ENCODE measurements around the gene CTNNA3.
"Not testable (repeated sequence)": the region's sequence is repeated elsewhere in the genome, so short reads cannot be mapped to it uniquely, and the experiment has no call there.

The CTNNA3 gene

DNA sequence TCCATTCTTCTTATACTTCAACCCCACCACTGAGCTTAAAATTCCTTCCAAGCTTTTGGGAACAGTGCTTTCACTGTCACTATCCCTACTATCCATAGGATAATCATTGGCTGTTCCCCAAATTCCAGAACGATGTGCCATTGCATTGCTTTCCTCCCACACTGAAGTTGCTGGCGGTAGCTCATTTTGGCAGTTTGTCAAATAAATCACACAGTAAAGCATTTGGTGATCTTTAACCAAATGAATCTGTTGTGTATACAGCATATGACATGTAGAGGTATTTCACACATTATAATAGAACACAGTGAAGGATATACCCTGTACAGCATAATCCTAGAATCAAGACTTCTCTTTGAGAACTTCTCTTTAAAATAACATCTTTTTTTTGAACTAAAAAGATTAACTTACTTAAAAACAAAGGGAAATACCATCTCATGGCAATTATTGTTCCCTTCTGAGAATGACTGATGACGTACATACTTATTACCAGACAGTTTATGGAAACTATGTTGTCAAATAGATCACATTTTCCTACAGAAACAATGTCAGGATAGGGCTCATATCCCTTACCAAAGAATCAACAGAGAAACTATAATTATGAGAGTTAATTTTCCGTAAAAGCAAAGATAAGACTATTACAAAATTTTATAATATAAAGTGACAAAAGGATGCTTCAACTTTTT, 93.6 kb downstream of the CTNNA3 start:
- DNase-seq (ENCODE audit: low read depth in 2 of 2) = no peak

DNA sequence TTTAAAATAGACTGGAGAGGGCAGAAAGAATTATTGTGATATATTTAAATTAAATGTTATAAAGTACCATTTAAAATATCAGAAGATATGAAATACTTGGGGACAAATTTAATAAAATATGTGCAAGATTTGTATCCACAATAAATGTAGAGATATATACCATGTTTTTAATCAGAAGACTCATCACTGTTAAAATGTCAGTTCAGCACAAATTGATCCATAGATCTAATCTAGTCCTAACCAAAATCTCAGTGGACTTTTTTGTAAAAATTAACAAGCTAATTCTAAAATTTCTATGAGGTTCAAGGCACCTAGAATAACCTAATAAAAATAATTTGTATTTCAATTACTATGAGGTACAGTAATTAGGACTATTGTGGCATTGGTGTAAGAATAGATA, 96.4 kb downstream of the CTNNA3 start:
- no peak for DNase-seq (ENCODE audit: low read depth in 2 of 2)

DNA sequence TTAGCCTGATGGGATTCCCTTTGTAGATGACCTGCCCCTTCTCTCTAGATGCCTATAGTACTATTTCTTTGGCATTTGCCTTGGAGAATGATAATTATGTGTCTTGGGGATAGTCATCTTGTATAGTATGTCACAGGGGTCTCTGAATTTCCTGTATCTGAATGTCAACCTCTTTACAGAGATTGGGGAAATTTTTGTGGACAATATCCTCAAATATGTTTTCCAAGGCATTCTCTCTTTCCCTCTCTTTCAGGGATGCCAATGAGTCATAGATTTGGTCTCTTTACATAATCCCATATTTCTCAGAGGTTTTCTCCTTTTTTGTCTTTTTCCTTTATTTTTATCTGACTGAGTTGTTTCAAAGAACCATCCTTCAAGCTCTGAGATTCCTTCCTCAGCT, 99.4 kb downstream of the CTNNA3 start:
- DNase-seq (ENCODE audit: low read depth in 2 of 2) = no peak

DNA sequence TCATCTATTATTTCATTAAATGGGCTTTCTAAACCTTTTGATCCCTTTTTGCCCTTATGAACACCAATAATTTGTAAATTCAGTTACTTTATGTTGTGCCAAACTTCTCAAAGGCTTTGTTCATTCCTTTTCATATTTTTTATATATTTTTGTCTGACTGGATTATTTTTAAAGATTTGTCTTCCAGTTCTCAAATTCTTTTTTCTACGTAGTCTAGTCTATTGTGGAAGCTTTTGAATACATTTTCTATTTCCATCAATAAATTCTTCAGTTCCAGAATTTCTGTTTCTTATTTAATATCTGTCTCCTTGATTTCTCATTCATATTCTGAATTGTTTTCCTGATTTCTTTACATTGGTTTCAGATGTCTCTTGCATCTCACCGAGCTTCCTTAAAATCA, 108.2 kb downstream of the CTNNA3 start:
- DNase-seq (ENCODE audit: low read depth in 2 of 2) = no peak

DNA sequence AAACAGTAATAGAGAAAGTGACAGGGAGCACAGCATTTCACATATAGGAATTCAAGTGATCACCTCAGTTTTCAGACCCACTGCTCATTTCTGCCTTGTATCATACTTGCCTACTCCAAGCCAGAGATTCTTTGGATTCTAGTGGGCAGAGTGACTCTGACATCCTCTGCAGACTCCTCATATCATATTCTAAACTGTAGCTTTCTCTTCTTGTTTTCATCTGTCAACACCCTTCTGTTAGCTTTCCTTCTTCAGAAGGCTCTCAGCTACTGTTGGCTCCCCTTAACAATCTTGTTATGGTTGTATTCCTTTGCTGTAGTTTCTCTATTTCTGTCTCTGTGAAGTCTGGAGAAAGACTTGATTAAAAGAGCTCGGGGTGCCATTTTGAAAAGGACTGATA, 120.5 kb downstream of the CTNNA3 start:
- no peak for DNase-seq (ENCODE audit: low read depth in 2 of 2)

DNA sequence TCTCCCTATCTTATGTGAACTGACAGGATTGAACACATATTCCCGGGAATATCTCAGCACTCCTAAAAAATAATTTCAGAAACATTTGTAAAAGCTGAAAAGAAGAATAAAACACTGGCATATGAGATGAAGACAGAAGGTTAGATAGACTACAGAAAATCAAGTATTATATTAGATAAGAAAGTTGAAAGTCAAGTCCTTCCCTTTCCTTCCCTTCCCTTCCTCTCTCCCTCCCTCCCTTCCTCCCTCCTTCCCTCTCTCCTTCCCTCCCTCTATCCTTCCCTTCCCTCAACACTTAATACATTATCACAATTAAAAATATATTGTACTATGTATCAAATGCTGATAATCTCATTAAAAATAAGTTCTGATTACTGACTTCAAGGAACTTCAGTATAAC, 122.5 kb downstream of the CTNNA3 start:
- no peak for DNase-seq (ENCODE audit: low read depth in 2 of 2)

DNA sequence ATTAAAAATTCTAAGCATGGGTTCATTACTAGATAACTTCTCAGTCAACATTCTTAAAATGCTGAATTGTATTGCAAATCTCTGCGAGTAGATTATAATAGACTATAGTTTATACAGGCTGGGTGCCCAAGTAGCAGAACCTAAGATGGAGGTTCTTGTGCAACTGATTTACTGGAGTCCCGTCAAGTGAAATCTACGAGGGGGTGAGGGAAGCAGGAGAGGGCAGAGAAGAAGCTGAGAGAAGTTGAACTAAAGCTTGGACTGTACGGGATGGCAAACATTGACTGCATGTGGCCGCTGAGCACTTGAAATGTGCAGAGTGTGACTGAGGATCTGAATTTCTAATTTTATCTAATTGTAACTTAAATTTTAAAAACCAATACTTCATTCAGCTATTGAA, 124.5 kb downstream of the CTNNA3 start:
- no peak for DNase-seq (ENCODE audit: low read depth in 2 of 2)

DNA sequence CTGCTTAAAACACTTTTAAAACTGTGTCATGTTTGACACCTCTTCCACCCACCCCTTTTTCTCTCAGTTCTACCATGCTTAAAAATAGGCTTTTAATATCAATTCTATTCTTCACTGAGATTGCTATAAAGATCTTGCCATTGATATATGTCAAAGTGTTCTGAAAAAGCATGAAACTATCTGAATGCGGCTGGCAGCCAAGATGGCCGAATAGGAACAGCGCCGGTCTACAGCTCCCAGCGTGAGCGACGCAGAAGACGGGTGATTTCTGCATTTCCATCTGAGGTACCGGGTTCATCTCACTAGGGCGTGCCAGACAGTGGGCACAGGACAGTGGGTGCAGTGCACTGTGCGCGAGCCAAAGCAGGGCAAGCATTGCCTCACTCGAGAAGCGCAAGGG, 137.7 kb downstream of the CTNNA3 start:
- DNase-seq (ENCODE audit: low read depth in 2 of 2) = not testable (repeated sequence)

DNA sequence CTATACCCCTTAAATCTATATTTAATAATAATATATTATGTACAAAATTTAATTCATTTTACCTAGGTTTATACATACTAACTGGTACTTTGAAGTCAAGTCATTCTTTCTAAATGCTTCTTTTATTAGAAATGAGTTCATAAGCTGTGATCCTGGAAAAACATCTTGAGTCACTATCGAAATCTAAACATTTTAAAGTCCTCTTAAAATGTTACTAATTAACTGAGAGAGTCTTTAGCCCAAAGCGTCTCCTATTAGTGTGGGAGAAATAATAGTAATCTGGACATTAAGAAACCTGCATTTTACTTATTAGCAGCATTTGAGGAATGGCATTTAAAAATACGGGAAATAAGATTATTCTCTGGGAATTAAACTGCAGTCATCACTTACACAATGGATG, 142.7 kb downstream of the CTNNA3 start:
- no peak for DNase-seq (ENCODE audit: low read depth in 2 of 2)

DNA sequence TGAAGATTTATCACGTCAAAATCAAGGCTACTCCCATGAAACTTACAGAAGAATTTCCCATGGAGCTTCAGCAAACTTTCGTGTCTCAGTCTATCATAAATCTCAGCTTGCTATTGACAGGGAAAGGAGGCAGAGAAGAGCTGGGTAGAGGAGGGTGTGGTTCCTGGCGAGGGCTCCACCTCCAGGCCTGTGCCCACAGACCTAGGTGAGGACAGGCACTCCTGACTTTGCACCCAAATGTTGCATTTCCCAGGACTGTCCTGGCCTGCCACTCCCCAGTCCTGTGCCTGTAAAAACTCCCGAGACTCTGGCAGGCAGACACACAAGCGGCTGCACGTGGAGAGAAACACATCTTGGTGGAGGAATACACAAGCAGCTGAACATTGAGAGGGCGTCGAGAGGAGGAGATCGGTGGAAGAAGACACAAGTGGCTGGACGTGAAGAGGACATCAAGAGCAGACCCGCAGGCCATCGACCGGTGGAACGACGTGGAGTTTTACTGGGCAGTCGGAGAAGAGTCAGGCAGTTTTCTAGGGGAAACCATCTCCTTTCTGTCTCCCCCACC, 145.1 kb downstream of the CTNNA3 start:
- no peak for DNase-seq (ENCODE audit: low read depth in 2 of 2)

DNA sequence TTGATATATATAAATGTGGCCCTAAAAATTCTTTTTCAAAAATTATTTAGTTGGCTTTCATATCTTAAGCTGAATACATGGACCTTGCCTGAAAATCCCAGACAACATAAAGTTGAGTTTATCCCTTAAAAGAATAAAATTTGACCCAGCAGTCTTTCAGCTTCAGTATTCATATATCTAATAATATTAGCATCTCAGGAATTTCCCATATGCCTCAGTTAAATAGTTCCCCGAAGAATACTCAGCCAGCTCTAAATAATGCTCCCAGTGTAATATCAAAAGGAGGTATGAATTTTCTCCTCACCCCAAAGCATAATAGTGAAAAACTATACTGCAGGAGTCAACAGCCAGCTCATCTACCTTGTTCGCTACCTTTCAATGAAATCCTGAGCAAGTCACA, 145.9 kb downstream of the CTNNA3 start:
- no peak for DNase-seq (ENCODE audit: low read depth in 2 of 2)

DNA sequence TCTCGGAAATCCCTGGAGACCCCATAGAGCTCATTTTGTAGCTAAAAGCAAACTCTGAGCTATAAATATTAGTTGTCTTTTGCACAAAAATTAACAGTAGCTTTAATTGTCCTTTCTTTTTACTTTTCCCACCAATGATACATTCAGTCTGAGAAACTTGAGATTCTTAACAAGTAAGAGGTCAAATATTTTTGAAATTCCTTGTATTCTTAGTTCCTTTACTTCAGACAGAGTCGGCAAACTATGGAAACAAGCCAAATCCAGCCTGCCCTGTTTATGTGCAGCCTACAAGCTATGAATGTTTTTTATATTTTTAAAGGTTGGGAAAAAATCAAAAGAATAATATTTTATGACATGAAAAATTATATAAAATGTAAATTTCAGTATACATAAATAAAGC, 146.6 kb downstream of the CTNNA3 start:
- DNase-seq (ENCODE audit: low read depth in 2 of 2) = no peak

DNA sequence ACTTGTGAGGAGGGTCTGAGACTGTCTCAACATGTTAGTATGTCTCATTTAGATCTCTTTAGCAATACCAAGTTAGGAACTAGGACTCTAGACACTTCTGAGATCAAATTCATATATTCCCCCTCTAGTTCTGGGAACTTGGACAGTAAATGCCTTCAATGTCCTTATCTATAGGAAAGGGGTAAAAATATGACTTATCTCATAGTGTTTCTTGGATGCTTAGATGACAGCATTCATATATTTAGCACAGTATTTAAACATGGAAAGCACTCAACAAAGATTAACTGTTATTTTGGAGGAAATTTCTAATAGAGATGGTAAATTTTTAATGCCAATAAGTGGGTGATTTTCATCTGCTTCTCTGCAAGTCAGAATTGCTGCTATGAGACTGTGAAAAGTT, 154.6 kb downstream of the CTNNA3 start:
- DNase-seq (ENCODE audit: low read depth in 2 of 2) = no peak

DNA sequence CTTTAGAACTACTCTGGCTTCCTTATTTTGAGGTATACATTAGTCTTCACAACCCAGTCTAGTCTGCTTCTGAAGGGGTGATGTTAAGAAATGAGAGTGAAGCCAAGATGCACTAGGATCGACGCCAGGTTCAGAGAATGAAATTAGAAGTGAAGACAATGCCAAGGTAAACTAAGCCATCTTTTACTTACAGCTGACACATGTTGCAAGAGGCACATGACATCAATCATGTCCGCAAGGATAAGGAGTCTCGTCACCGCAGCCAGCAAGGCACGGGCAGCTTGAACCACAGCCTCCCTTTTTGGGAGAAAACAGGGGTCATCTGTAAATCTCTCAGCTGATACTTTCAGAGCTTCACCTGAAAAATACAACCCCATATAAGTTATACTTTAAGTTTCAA, 156.7 kb downstream of the CTNNA3 start:
- no peak for DNase-seq (ENCODE audit: low read depth in 2 of 2)

DNA sequence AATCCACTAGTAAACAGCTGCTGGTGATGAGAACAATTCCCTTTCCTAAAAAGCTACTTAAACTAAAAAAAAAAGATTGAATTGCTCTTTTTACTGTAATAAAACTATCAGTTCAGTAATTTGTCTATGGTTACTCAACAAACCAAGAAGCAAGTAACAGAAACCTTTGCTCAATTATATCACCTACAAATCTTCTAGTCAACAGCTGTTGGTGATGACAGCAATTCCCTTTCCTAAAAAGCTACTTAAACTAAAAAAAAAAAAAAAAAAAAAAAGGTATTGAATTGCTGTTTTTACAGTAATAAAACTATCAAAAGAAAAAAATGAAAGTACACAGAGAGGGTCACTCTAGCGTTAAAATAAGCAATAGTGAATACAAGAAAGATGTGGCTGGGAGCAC, 158.1 kb downstream of the CTNNA3 start:
- no peak for DNase-seq (ENCODE audit: low read depth in 2 of 2)

DNA sequence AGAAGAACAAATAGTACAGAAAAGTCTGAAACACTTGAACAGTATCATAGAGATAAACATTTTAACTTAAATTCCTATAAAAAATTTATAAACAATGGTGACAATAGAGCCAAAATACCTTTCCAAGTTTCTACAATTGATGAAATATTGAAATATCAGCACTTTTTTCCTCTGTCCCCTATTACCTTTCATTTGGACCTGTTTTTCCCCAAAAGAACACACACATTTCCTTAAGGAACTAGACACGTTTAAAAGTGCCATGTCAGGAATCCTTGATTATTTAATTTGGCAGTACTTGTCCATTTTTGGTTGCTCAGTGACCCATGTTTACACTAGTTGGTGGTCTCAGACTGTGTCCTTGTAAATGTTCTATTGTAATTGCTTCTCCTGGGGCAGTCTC, 162.6 kb downstream of the CTNNA3 start:
- no peak for DNase-seq (ENCODE audit: low read depth in 2 of 2)

DNA sequence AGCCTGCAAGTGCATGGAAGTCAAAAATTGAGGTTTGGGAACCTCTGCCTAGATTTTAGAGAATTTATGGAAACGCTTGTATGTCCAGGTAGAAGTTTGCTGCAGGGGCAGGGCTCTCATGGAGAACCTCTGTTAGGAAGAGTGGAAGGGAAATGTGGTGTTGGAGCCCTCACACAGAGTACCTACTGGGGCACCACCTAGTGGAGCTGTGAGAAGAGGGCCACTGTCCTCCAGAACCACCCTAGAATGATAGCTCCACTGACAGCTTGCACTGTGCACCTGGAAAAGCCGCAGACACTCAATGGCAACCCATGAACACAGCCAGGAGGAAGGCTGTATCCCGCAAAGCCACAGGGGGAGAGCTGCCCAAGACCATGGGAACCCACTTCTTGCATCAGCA, 165.0 kb downstream of the CTNNA3 start:
- not testable (repeated sequence) for DNase-seq (ENCODE audit: low read depth in 2 of 2)

DNA sequence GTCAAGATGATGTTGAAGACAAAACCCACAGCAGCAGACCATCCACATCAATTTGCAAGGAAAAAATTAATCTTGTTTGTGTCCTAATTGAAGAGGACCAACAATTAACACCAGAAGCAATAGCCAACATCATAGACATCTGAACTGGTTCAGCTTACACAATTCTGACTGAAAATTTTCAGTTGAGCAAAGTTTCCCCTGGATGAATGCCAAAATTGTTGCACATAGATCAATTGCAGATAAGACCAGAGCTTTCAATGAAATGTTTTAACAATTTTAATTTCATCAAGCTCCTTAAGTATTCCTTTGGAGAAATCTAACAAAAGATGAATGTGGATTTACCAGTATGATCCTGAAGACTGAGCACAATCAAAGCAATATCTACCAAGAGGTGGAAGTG, 168.6 kb downstream of the CTNNA3 start:
- no peak for DNase-seq (ENCODE audit: low read depth in 2 of 2)

DNA sequence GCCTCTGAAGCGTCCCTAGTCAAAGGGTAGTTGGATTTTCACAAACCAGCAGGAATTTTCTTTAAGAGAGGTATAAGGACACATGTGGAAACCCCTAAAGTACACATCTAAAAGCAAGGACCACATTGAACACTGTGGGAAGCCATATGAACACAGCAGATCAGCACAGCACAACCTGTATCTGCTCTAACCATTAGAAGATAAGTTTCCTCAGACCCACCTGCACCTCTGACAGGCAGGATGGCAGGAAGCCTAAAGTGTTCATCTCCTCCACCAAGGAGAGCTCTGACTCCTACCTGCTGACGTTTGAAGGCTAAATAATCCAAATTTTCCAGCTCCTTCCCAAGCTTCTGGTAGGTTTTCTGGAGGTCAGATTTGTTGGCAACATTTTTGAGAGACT, 174.4 kb downstream of the CTNNA3 start:
- DNase-seq (ENCODE audit: low read depth in 2 of 2) = no peak

DNA sequence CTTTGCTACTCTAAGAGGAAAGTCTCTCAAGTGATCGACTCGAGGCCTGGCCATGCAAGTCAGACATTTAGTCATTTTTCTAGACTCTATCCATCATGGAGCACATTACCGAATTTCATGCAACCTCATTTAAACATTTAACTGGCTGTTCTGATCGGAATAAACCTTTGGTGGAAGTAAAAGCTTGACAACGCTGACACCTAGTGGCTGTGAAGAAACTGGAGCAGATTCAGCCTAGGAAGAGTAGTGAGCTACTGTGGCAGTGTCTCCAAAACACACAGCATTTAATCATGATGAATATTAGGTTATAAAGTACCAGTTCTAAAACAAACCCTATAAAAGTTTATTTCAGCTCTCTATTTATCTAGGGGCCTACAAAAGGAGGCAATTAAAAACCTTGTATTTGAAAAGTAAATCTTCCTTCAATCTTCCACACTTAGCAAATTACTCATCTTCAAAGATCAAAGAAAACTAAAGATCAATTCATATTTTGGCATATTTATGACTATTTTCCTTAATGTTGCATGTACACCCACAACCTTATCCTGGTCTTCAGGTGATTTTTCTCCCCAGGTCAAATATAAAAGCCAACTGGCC, 175.0 kb downstream of the CTNNA3 start:
- DNase-seq (ENCODE audit: low read depth in 2 of 2) = peak in 1 of 2 donors; percentile 8

DNA sequence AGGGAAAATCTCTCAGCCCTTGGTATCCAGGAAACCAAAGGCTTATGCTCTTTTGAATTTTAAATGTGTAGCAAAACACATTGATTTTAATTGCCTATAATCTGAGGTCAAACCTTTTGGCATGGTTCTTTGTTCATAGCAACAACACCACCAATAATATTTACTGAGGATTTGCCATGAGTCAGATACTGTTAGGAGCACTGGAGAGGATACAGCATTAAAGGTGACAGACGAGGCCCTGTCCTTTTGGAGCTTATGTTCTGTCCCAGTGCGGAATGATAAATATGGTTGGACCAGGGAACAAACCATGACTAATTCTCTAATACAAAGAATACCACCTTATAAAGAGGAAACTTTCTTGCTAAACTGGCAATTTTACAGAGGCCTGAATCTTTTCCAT, 176.6 kb downstream of the CTNNA3 start:
- DNase-seq (ENCODE audit: low read depth in 2 of 2) = no peak

DNA sequence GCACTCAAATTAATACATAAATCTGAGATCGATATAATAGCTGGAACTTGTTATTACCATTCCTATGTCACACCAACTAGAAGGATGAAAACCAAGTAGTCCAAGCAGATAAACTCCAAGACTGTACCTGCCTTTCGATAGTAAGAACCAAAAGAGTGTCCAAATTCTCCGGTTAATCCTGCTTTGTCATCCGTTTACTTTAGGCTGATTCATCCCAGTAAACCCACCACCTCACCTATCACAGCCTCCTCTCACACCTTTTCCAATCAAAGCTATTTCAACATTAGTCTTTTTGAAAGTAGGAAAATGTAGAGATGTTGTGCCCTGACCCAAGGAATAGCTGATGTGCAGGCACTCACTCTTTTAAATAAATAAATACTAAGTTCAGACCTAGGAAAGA, 177.2 kb downstream of the CTNNA3 start:
- no peak for DNase-seq (ENCODE audit: low read depth in 2 of 2)

DNA sequence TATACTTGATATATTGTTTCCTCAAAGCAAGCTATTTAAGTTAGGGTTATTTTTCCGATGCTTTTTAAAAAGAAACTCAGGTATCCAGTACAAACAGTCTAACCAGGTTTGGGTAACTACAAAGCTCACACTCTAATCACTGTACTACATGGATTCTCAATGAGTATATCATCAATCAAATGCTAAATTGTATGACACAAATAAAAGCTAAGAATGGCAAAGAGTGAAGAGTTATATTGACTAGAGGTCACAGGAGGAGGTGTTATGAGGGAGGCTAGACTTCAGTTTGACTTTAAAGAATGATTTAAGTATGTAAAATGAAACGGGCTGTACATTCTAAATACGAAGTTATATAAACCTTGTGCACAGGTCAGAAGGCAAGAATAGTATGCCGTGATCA, 178.0 kb downstream of the CTNNA3 start:
- DNase-seq (ENCODE audit: low read depth in 2 of 2) = no peak

DNA sequence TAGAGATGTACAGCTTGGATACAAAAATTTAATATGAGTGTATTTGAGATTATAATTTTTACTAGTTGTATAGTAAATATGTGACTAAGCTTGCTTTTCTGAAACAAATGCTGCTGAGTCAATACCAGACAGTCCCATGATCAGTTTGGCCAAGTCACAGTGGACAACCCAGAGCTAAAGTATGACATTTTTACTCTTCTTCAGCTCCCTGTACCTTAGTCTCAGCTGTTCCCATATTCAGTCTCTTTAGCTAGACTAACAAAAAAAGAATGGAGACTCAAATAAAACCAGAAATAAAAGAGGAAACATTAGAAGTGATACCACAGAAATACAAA, 189.3 kb downstream of the CTNNA3 start:
- DNase-seq (ENCODE audit: low read depth in 2 of 2) = no peak
